Measurements from ENCODE around the gene PREX1. TPM values are rescaled to one million over a fixed set of nuclear protein-coding genes. Genes with fewer than 3 reads are reported as not detected.

PREX1 gene
- total RNA-seq, 1 donor from 2014 or later: 66.0 TPM

DNA sequence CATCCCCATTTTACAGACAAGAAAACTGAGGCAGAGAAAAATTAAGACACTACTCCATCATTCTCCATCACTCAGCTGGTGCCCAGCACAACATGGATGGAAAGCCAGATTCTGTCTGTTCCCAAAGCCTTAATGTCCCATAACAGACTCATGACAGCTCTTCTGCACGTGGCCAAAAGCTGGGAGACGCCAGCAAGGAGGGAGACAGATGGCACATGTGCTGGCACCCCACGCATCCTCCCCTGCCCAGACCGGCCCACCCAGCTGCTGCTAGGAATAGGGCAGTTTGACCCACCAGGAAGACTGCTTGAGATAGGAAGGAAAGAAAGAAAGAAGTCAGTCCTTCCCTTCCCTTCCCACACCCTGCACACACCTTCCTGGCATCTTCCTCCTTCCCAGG is 96.3 kb downstream of the PREX1 start:
- intact Hi-C loops (cut with DNase I): no loop called here

DNA sequence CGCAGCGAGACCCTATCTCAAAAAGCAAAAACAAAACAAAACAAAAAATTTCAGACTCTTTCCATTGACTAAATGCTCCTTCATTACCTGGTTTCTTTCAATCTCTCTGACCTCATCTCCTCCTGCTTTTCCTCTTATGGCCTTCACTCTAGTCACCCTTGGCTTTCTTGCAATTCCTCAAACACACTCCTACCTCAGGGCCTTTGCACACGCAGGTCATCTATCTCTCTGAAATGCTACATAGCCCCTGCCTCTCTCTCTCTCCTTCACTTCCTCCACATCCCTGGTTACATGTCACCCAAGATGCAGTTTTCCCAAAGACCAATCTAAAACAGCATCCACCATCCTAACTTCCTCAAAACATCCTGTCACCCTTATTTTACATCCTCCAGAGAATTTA is 96.8 kb downstream of the PREX1 start:
- peaks cover 13% of the 10 kb centered on the region for H3K4me1 ChIP-seq
- H3K27me3 ChIP-seq: no peaks in the 10 kb centered on the region
- DNase-seq: no peak
- no peak overlapping the region for H3K27ac ChIP-seq
- H3K4me3 ChIP-seq: no peak overlapping the region
- H3K9me3 ChIP-seq: no peaks in the 10 kb centered on the region
- intact Hi-C loops (cut with DNase I): no loop called here
- ATAC-seq: no peak
- TF ChIP-seq, protein P1, sequence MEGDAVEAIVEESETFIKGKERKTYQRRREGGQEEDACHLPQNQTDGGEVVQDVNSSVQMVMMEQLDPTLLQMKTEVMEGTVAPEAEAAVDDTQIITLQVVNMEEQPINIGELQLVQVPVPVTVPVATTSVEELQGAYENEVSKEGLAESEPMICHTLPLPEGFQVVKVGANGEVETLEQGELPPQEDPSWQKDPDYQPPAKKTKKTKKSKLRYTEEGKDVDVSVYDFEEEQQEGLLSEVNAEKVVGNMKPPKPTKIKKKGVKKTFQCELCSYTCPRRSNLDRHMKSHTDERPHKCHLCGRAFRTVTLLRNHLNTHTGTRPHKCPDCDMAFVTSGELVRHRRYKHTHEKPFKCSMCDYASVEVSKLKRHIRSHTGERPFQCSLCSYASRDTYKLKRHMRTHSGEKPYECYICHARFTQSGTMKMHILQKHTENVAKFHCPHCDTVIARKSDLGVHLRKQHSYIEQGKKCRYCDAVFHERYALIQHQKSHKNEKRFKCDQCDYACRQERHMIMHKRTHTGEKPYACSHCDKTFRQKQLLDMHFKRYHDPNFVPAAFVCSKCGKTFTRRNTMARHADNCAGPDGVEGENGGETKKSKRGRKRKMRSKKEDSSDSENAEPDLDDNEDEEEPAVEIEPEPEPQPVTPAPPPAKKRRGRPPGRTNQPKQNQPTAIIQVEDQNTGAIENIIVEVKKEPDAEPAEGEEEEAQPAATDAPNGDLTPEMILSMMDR (IDR thresholded peaks at IDR 0.05): no peak
- peaks cover 1% of the 10 kb centered on the region for H3K36me3 ChIP-seq

More for the DNA sequence above, 96.3 kb downstream of the PREX1 start:
- no peak for ATAC-seq
- H3K4me1 ChIP-seq: peaks cover 13% of the 10 kb centered on the region
- no peak for DNase-seq
- H3K27ac ChIP-seq: no peak overlapping the region
- H3K27me3 ChIP-seq: no peaks in the 10 kb centered on the region
- H3K9me3 ChIP-seq: no peaks in the 10 kb centered on the region
- H3K36me3 ChIP-seq: no peaks in the 10 kb centered on the region
- no peak overlapping the region for H3K4me3 ChIP-seq
- TF ChIP-seq, protein P1 (IDR thresholded peaks at IDR 0.05): no peak

- no peak for ATAC-seq
- Histone ChIP-seq H3K9me3 (no peaks in the 10 kb centered on the region), H3K4me1 (peaks cover 10% of the 10 kb centered on the region), H3K4me3 (no peak overlapping the region), H3K27ac (no peak overlapping the region), H3K27me3 (no peaks in the 10 kb centered on the region), H3K36me3 (peaks cover 8% of the 10 kb centered on the region)
- no peak for DNase-seq
- intact Hi-C loops (cut with DNase I): no loop called here
- TF ChIP-seq, protein P1 (IDR thresholded peaks at IDR 0.05): no peak
Observed at GRCh38 chr20:48729538-48729937, 98.3 kb downstream of the PREX1 start.

DNA sequence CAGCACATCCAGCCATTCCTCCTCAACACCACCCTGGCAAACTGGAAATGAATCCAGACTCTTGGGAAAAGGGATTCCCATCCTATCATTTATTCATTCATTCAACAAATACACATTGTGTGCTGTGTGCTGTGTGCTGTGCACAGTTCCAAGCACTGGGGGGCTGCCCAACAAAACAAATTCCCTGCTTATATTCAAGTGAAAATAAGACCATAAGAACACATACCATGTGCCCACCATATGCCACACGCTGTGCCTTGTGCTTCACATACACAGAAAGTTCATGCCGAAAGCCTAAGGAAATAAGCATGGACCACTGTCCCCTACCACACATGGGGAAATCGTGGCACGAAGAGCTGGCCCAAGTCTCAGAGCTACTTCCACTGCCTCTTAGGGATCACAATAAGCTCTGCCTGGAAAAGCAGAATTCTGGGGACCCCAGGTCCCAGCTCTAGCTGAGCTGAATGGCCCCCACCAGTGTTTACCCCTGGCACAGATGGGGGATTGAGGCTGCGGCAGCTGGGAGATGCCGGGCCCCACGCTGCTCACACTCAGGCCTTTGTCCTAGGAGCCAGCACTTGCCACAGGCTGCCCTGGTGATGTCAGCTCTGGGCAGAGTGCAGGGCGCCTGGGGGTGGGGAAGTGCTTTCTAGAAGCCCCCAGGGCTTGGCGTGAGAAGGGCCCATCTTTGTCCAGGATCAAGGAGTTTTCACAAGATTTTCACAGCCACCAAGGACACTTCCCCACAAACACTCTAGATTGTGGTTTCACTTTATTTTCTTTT is 99.6 kb downstream of the PREX1 start:
- ATAC-seq (no peak), DNase-seq (no peak)
- Histone ChIP-seq H3K27ac (no peak overlapping the region), H3K4me3 (no peak overlapping the region), H3K4me1 (peaks cover 19% of the 10 kb centered on the region), H3K27me3 (no peaks in the 10 kb centered on the region), H3K36me3 (peaks cover 8% of the 10 kb centered on the region), H3K9me3 (no peaks in the 10 kb centered on the region)
- TF ChIP-seq, protein P1 (IDR thresholded peaks at IDR 0.05): no peak
- intact Hi-C loops (cut with DNase I): no loop called here

- H3K4me3 ChIP-seq: no peak overlapping the region
- TF ChIP-seq, protein P1 (IDR thresholded peaks at IDR 0.05): no peak
- H3K27ac ChIP-seq: no peak overlapping the region
Observed at GRCh38 chr20:48727226-48727625, 100.6 kb downstream of the PREX1 start.

More at GRCh38 chr20:48727226-48727625, 100.6 kb downstream of the PREX1 start:
- Histone ChIP-seq H3K9me3 (no peaks in the 10 kb centered on the region), H3K36me3 (peaks cover 8% of the 10 kb centered on the region), H3K27me3 (no peaks in the 10 kb centered on the region), H3K4me1 (peaks cover 29% of the 10 kb centered on the region)
- DNase-seq (no peak), ATAC-seq (no peak)
- intact Hi-C loops (cut with DNase I): no loop called here

Measured in upper lobe of right lung (tissue), 1 donor.